GM13977 (cell line): ENCODE measurements around the gene R3HDM4.
"Not testable (repeated sequence)": the region's sequence is repeated elsewhere in the genome, so short reads cannot be mapped to it uniquely, and the experiment has no call there.

Experiments
- DNase-seq: peaks from one replicate; pipeline ENCODE4 v3.0.0; 2012; ENCODE audit warnings: low spot score
- CTCF ChIP-seq: IDR thresholded peaks from 2 replicates; pipeline ENCODE4 v1.5.1; 2012; ENCODE audit warnings: mild to moderate bottlenecking, control low read depth; ENCODE audit not compliant: insufficient read depth; ENCODE audit errors: extremely low read depth, missing control alignments
- in situ Hi-C: fragments of 300-500 bp; cut with MboI; formaldehyde crosslinking; loops from one replicate; pipeline ENCODE4 v1.12.0; 2022; ENCODE audit warnings: low sequenced_read_pairs, low pct_unique_long_range_greater_than_20kb, mixed read lengths, inconsistent platforms; ENCODE audit not compliant: unreplicated experiment

The R3HDM4 gene

GRCh38 chr19:892243-892893 is 20.7 kb downstream of the R3HDM4 start:
- no peak for TF ChIP-seq CTCF
- peak; percentile 79 for DNase-seq
- in situ Hi-C loops = no loop called here

- DNase-seq, in situ Hi-C loops: not testable (repeated sequence)
These were observed 21.4 kb downstream of the R3HDM4 start for GRCh38 chr19:891421-892200.

GRCh38 chr19:890831-891230 is 22.2 kb downstream of the R3HDM4 start:
- no peak for TF ChIP-seq CTCF
- in situ Hi-C loops = no loop called here
- DNase-seq = no peak

GRCh38 chr19:889662-890295 is 23.2 kb downstream of the R3HDM4 start:
- DNase-seq = no peak
- TF ChIP-seq CTCF = no peak
- in situ Hi-C loops = no loop called here

- in situ Hi-C loops = no loop called here
- DNase-seq = no peak
- TF ChIP-seq CTCF = no peak
These were observed 24.2 kb downstream of the R3HDM4 start for GRCh38 chr19:888581-889385.

- DNase-seq = no peak
- in situ Hi-C loops = no loop called here
- no peak for TF ChIP-seq CTCF
These were observed 25.4 kb downstream of the R3HDM4 start for GRCh38 chr19:887599-887998.
